GM13977 (cell line): Measurements from ENCODE around the gene SMC1A.
"Not testable (repeated sequence)": the region's sequence is repeated elsewhere in the genome, so short reads cannot be mapped to it uniquely, and the experiment has no call there.

Source experiments
- DNase-seq: peaks from one replicate; pipeline ENCODE4 v3.0.0; 2012; ENCODE audit warnings: low spot score
- CTCF ChIP-seq: IDR thresholded peaks from 2 replicates; pipeline ENCODE4 v1.5.1; 2012; ENCODE audit warnings: mild to moderate bottlenecking, control low read depth; ENCODE audit not compliant: insufficient read depth; ENCODE audit errors: extremely low read depth, missing control alignments
- in situ Hi-C: fragments of 300-500 bp; cut with MboI; formaldehyde crosslinking; loops from one replicate; pipeline ENCODE4 v1.12.0; 2022; ENCODE audit warnings: low sequenced_read_pairs, low pct_unique_long_range_greater_than_20kb, mixed read lengths, inconsistent platforms; ENCODE audit not compliant: unreplicated experiment

The SMC1A gene

GRCh38 chrX:53429755-53430154, 7.3 kb upstream of the SMC1A start:
- no peak for DNase-seq
- TF ChIP-seq CTCF = no peak
- in situ Hi-C loops = no loop called here

GRCh38 chrX:53422861-53423306, 430 bp upstream of the SMC1A start, which contains the start of gene RIBC1:
RIBC1 (plus strand) TSS chrX:53422873; CDS start chrX:53426277, 3,404 bp downstream.
- no peak for TF ChIP-seq CTCF
- in situ Hi-C loops = no loop called here
- DNase-seq = no peak

GRCh38 chrX:53421772-53422085, 725 bp downstream of the SMC1A start:
- no peak for TF ChIP-seq CTCF
- DNase-seq = no peak
- in situ Hi-C loops = no loop called here

DNA sequence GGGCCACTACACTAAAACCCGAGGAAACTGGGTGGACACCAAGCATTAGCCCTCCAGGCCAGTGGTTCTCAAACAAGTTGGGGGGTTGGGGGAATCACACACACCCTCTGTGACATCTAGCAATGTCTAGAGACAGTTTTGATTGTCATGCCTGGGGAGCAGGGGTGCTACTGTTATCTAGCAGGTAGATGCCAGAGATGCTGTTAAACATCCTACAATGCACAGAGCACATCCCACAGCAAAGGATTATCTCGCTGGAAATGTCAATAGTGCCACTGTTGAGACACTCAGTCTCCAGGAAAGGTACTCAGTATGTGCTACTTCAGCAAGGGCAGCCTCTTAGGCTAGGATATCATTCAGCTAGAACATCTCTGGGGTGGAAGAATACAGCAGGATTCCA, 1.3 kb downstream of the SMC1A start:
- no peak for TF ChIP-seq CTCF
- in situ Hi-C loops = no loop called here
- DNase-seq = no peak

DNA sequence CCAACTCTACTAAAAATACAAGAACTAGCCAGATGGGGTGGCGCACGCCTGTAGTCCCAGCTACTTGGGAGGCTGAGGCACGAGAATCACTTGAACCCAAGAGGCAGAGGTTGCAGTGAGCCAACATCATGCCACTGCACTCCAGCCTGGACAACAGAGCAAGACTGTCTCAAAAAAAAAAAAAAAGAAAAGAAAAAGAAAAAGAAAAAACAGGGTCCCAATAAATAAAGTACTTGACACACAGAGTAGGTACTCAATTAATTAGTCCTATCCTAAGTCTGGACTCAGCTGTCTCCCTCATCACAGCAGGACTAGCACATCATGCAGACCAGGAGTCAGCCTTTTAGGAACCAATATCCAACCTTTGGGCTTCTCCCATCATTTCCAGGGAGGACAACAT, 2.1 kb downstream of the SMC1A start:
- DNase-seq = not testable (repeated sequence)

GRCh38 chrX:53412446-53412845, 10.0 kb downstream of the SMC1A start:
- no peak for TF ChIP-seq CTCF
- DNase-seq = no peak
- in situ Hi-C loops = no loop called here

More for the DNA sequence above, 2.1 kb downstream of the SMC1A start:
- in situ Hi-C loops = not testable (repeated sequence)

DNA sequence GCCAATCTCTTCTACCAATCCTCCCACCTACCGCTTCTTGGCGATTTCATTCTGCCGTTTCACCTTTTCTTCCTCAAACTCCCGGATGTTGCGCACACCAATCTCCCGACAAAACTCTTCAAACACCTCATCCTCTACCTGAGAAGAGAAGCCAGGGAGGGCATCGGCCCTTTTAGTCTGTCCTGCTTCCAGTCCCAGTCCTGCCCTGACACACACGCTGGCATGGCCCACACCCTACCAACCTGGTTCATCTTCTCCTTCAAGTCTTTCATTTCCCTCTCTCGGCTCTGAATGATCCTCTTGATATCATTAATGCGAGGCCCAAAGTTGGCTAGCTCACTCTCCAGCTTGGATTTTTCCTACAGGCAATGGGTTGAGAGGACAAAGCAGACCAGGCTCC, 18.9 kb downstream of the SMC1A start:
- in situ Hi-C loops = no loop called here
- DNase-seq = no peak
- no peak for TF ChIP-seq CTCF
